Activated CD8-positive, alpha-beta memory T cell treated with anti-CD3 and anti-CD28 coated beads for 48 hours (primary cell): Measurements from ENCODE around the gene PCDHB12.
"Not testable (repeated sequence)": the region's sequence is repeated elsewhere in the genome, so short reads cannot be mapped to it uniquely, and the experiment has no call there.

Experiments used
- DNase-seq, 3 experiments: peaks; one replicate each; pipeline ENCODE4 v3.0.0-alpha.2; 2020; ENCODE audit warnings: low read depth in 2 of 3, low spot score in 2 of 3

Gene PCDHB12

GRCh38 chr5:141208478-141208877 lies at the start of gene PCDHB12:
Gene PCDHB12, plus strand, starts transcription at chr5:141208719. Its CDS starts 189 bp downstream, at chr5:141208908.
- no peak for DNase-seq

- no peak for DNase-seq
Observed at GRCh38 chr5:141172381-141173204, 35.9 kb upstream of the PCDHB12 start, which contains the start of gene PCDHB7. Gene PCDHB7, plus strand, starts transcription at chr5:141172644. Its CDS starts 192 bp downstream, at chr5:141172836.

GRCh38 chr5:141174291-141175104 lies 34.0 kb upstream of the PCDHB12 start:
- not testable (repeated sequence) for DNase-seq

GRCh38 chr5:141175933-141176332 lies 32.6 kb upstream of the PCDHB12 start:
- DNase-seq: no peak

GRCh38 chr5:141177577-141178191 lies 30.8 kb upstream of the PCDHB12 start, which contains the start of gene PCDHB8:
Gene PCDHB8, plus strand, starts transcription at chr5:141177790. Its CDS starts 245 bp downstream, at chr5:141178035.
- DNase-seq: not testable (repeated sequence)

- not testable (repeated sequence) for DNase-seq
Observed at GRCh38 chr5:141179371-141179770, 29.1 kb upstream of the PCDHB12 start.

GRCh38 chr5:141179876-141180275 lies 28.6 kb upstream of the PCDHB12 start:
- not testable (repeated sequence) for DNase-seq

GRCh38 chr5:141180313-141180712 lies 28.2 kb upstream of the PCDHB12 start:
- DNase-seq: no peak

- no peak for DNase-seq
Observed at GRCh38 chr5:141182248-141182647, 26.3 kb upstream of the PCDHB12 start, which contains the start of gene PCDHB16. Gene PCDHB16, plus strand, starts transcription at chr5:141182387. Its CDS starts 173 bp downstream, at chr5:141182560.

- DNase-seq: not testable (repeated sequence)
Observed at GRCh38 chr5:141184117-141184855, 24.2 kb upstream of the PCDHB12 start.

- no peak for DNase-seq
Observed at GRCh38 chr5:141186897-141187512, 21.5 kb upstream of the PCDHB12 start, which contains the start of gene PCDHB9. Gene PCDHB9, plus strand, starts transcription at chr5:141187161. Its CDS starts 158 bp downstream, at chr5:141187319.

- not testable (repeated sequence) for DNase-seq
Observed at GRCh38 chr5:141188682-141189081, 19.8 kb upstream of the PCDHB12 start.

- DNase-seq: not testable (repeated sequence)
Observed at GRCh38 chr5:141189131-141189530, 19.4 kb upstream of the PCDHB12 start.

- DNase-seq: no peak
Observed at GRCh38 chr5:141192110-141192725, 16.3 kb upstream of the PCDHB12 start, which contains the start of gene PCDHB10. Gene PCDHB10, plus strand, starts transcription at chr5:141192353. Its CDS starts 200 bp downstream, at chr5:141192553.

GRCh38 chr5:141194332-141194731 lies 14.2 kb upstream of the PCDHB12 start:
- not testable (repeated sequence) for DNase-seq

GRCh38 chr5:141196363-141196762 lies 12.2 kb upstream of the PCDHB12 start:
- DNase-seq: no peak

GRCh38 chr5:141199359-141200235 lies 8.9 kb upstream of the PCDHB12 start, which contains the start of gene PCDHB11:
Gene PCDHB11, plus strand, starts transcription at chr5:141199627. Its CDS starts 148 bp downstream, at chr5:141199775.
- DNase-seq: no peak

- DNase-seq: not testable (repeated sequence)
Observed at GRCh38 chr5:141201126-141201525, 7.4 kb upstream of the PCDHB12 start.
